Spleen (tissue), 7 donors: ENCODE measurements around the gene MXD1.

ENCODE experiments used
- POLR2A ChIP-seq, 3 donors: fragments of 450-650 bp; IDR thresholded peaks; one replicate each; pipeline ENCODE4 v1.5.1; 2017; ENCODE audit warnings: antibody characterized with exemption in 3 of 3, mild to moderate bottlenecking in 1 of 3
- TF ChIP-seq, protein P1 (sequence below), 11 experiments: fragments of 200-600 bp in 7 of 11; fragments of 450-650 bp in 4 of 11; sonication (generic) in 4 of 11; IDR thresholded peaks in 8 of 11; conservative IDR thresholded peaks in 3 of 11; 1 replicate in 7 of 11; 2 replicates in 4 of 11; pipeline versions ENCODE4 v1.4.0 to v1.8.0; 2016 to 2021; ENCODE audit warnings: antibody characterized with exemption in 11 of 11, inconsistent platforms in 4 of 11, mild to moderate bottlenecking in 1 of 11
- donor health status: DM: no; HTN: no; CAD: no; lungs with moderate emphysema.
- donor health status: DM: no; HTN: no; CAD: no.
- donor health status: DM: no; HTN: no; CAD: no.

- TF ChIP-seq, protein P1, sequence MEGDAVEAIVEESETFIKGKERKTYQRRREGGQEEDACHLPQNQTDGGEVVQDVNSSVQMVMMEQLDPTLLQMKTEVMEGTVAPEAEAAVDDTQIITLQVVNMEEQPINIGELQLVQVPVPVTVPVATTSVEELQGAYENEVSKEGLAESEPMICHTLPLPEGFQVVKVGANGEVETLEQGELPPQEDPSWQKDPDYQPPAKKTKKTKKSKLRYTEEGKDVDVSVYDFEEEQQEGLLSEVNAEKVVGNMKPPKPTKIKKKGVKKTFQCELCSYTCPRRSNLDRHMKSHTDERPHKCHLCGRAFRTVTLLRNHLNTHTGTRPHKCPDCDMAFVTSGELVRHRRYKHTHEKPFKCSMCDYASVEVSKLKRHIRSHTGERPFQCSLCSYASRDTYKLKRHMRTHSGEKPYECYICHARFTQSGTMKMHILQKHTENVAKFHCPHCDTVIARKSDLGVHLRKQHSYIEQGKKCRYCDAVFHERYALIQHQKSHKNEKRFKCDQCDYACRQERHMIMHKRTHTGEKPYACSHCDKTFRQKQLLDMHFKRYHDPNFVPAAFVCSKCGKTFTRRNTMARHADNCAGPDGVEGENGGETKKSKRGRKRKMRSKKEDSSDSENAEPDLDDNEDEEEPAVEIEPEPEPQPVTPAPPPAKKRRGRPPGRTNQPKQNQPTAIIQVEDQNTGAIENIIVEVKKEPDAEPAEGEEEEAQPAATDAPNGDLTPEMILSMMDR (IDR thresholded peaks at IDR 0.05 in 8 of 11, conservative IDR thresholded peaks at IDR 0.05 in 3 of 11): no peak
- TF ChIP-seq POLR2A (IDR thresholded peaks at IDR 0.05): no peak
Observed at GRCh38 chr2:69943843-69944525, 29.1 kb downstream of the MXD1 start.
